Astrocyte of the spinal cord (primary cell): ENCODE measurements around the gene SEC16B.

Source experiments
- DNase-seq: peaks from one replicate; pipeline ENCODE4 v3.0.0; 2011; ENCODE audit warnings: low read depth, low spot score
- H3K4me3 ChIP-seq: 2 replicates; pipeline ENCODE4 v1.5.1; 2011; ENCODE audit warnings: low read depth, mild to moderate bottlenecking, low read length, moderate library complexity
- in situ Hi-C: cut with HindIII; loops from 2 replicates; pipeline ENCODE4 v1.10.0; 2017; ENCODE audit warnings: low sequenced_read_pairs
- TF ChIP-seq, protein P1 (sequence below): IDR thresholded peaks from 2 replicates; pipeline ENCODE4 v1.5.1; 2012; ENCODE audit warnings: low read depth, mild to moderate bottlenecking, low read length, inconsistent platforms

Gene SEC16B

DNA sequence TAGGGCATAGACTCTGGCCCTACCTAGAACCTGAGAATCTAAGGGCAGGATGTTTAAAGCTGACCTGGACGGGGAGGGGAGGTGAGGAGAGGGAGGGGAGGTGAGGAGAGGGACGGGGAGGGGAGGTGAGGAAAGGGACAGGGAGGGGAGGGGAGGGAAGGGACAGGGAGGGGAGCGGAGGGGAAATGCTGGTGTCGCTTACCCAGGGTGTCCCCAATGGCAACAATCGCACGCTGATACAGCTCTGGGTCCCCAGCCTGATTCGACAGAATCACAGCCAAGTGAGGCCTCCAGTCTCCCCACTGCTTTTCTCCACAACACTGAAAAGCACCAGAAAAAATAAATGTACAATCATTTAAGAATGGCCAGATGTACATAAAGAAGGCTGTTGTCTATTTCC is 22.2 kb downstream of the SEC16B start:
- in situ Hi-C loops = no loop called here
- DNase-seq = no peak
- no peak overlapping the region for H3K4me3 ChIP-seq
- TF ChIP-seq, protein P1, sequence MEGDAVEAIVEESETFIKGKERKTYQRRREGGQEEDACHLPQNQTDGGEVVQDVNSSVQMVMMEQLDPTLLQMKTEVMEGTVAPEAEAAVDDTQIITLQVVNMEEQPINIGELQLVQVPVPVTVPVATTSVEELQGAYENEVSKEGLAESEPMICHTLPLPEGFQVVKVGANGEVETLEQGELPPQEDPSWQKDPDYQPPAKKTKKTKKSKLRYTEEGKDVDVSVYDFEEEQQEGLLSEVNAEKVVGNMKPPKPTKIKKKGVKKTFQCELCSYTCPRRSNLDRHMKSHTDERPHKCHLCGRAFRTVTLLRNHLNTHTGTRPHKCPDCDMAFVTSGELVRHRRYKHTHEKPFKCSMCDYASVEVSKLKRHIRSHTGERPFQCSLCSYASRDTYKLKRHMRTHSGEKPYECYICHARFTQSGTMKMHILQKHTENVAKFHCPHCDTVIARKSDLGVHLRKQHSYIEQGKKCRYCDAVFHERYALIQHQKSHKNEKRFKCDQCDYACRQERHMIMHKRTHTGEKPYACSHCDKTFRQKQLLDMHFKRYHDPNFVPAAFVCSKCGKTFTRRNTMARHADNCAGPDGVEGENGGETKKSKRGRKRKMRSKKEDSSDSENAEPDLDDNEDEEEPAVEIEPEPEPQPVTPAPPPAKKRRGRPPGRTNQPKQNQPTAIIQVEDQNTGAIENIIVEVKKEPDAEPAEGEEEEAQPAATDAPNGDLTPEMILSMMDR = no peak

DNA sequence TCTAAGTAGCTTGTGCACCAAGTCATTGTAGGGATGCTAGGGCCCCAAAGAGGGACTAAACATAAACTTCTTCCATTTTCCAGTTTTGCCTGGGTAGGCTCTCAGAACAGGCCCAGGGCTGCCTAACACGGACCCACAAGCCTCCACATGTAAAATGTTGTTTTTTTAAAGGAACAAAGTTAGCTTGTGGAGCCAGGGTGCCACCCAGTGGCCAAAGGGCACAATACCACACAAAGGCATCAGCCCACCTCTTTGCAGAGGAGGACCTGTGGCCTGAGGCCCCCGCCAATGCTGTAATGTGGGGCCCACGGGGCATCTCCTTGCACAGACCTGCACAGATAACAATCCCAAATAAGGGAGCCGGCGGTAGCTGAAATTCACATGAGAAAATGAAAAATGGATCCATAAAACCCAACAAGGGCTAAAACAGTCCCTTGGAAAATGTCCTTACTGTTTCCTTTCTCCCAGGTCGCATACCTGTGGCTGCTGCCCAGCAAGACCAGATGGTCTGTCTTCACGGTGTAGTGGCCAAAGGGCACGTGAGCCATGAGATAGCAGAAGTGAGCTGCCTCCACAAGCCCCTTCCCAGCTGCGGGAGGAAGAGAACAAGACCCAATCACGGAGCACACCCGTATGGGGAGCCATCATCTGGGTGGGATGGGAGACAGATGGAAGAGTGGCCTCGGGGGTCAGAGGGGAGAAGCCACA is 23.8 kb downstream of the SEC16B start:
- DNase-seq = peak; percentile 66
- no peak overlapping the region for H3K4me3 ChIP-seq
- in situ Hi-C loops = no loop called here
- TF ChIP-seq, protein P1 = peak; percentile 82

DNA sequence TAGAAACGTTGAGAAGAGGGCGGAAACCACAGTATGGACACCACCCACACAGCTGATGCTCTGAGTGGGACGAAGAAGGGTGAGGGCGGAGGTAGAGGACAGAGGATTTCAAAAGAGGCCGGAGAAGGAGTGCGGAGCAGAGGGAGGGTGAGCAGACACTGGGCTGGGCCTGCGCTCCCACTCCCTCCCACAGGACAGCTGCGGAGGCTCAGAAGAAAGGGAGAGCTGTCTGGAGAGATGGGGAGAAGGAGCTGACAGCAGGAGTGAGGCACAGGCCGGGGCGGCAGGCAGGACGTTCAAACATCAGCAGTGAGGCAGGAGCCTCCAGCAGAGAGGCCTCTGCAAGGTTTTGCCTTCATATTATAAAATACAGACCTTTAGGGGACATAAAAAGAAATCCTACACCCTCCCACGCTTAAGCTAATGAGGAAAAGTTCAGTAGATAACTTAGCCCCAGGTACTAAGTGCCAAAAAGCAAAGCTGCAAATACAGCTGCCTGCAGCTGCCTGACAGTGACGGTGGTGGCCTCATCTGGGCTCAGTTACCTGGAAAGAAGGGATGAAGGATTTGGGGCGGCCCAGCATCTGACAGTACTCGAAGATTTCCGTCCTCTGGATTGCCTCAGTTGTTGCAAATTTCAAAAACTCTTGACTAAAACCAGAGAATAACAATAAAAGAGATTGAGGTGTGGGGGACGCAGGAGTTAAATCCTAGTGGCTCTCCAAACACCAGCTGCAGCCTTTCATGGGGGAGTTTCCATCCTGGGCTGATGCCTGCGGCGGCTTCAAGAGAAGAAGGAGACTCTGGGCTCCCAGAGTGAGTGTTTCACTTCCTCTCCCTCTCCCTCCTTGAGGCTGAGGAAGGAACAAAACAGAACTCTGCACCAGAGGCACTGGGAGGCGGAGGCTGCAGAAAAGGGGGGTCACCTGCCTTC is 25.6 kb downstream of the SEC16B start:
- no peak overlapping the region for H3K4me3 ChIP-seq
- in situ Hi-C loops = no loop called here
- no peak for DNase-seq
- TF ChIP-seq, protein P1 = no peak

DNA sequence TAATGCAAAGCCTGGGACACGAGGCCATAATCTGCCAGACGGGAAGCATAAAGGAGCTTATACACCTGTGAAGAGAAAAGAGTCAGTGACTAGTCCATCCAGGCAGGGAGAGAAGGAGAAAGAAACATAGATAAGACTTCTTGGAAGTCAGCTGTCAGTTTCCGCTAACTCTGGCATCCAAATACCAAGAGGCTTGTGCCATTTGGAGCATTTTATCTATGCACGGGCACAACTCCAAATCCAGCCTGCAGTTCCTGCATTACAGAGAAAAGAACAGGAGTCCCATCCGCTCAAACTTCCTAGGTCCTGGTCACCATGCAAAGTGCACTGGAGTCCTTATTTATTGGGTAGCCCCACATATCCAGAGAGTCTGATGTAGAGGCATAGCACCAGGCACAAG is 27.9 kb downstream of the SEC16B start:
- DNase-seq = no peak
- in situ Hi-C loops = no loop called here
- no peak overlapping the region for H3K4me3 ChIP-seq
- TF ChIP-seq, protein P1 = no peak

DNA sequence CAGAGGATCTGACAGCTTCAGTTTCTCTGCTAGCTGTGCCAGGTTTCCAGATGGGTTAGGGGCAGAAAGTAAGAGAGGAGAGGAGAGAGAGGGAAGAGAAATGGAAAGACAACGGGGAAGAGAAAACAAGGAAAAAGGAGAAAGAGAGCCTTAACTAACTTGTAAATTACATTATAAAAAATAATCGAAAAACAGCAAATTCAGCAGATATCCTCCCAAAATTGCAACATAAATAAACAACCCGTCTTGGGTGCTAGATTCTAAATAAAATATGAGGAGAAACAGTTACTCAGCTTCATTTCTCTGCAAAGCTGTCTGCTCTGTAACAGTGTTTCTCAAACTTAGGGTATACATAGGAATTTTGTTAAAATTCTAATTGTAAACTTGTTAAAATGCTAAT is 29.2 kb downstream of the SEC16B start:
- no peak for DNase-seq
- TF ChIP-seq, protein P1 = no peak
- in situ Hi-C loops = no loop called here
- H3K4me3 ChIP-seq = no peak overlapping the region

DNA sequence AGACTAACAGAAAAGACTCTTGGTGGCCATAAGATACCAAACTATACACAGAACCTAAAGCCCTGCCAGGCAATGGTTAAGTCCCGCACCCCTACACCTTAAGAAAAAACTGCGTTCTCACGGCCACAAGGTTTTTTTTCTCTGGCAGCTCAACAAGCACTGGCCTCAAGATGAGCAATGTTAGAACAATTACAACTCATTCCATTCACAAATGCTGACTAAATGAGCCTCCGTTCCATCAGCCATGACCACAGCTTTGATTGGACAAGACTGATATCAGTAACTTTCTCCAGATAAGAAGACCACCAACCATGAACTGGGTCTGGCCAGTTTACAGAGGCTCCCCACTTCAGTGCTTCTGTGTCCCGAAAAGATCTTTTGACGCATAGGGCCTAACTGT is 31.9 kb downstream of the SEC16B start:
- in situ Hi-C loops = no loop called here
- DNase-seq = peak; percentile 62
- H3K4me3 ChIP-seq = no peak overlapping the region
- TF ChIP-seq, protein P1 = no peak
